CD14-positive monocyte (primary cell): ENCODE results near the gene BRMS1L. TPM values are rescaled to one million over a fixed set of nuclear protein-coding genes. Genes with fewer than 3 reads are reported as not detected.

Experiments
- DNase-seq, 3 donors: peaks; one replicate each; pipeline ENCODE4 v3.0.0-alpha.2; 2011 to 2022
- H2AFZ ChIP-seq: 2 replicates; pipeline ENCODE4 v1.6.0; 2012; ENCODE audit warnings: mild to moderate bottlenecking, low read depth, low read length, inconsistent platforms; ENCODE audit not compliant: insufficient read depth, poor library complexity, severe bottlenecking
- H3K27ac ChIP-seq, 2 donors: 1 replicate in 1 of 2; 2 replicates in 1 of 2; pipeline ENCODE4 v1.5.1; 2012 to 2013; ENCODE audit warnings: low read length in 2 of 2, control low read depth in 1 of 2, inconsistent platforms in 1 of 2, low read depth in 1 of 2, mild to moderate bottlenecking in 1 of 2
- H3K27me3 ChIP-seq, 2 donors: one replicate each; pipeline versions ENCODE4 v1.6.0 to v1.6.1; 2011 to 2013; ENCODE audit warnings: low read length in 2 of 2; ENCODE audit not compliant: control insufficient read depth in 2 of 2, insufficient read depth in 2 of 2
- H3K36me3 ChIP-seq, 2 donors: replicated peaks in 1 of 2; 1 replicate in 1 of 2; 2 replicates in 1 of 2; pipeline versions ENCODE4 v1.5.1 to v1.6.1; 2012 to 2013; ENCODE audit warnings: low read length in 2 of 2, control low read depth in 1 of 2, inconsistent platforms in 1 of 2, mild to moderate bottlenecking in 1 of 2; ENCODE audit not compliant: insufficient read depth in 2 of 2, control insufficient read depth in 1 of 2
- H3K4me1 ChIP-seq, 2 donors: 1 replicate in 1 of 2; 2 replicates in 1 of 2; pipeline versions ENCODE4 v1.5.1 to v1.6.1; 2012 to 2013; ENCODE audit warnings: low read length in 2 of 2, control low read depth in 1 of 2, inconsistent platforms in 1 of 2, mild to moderate bottlenecking in 1 of 2, moderate library complexity in 1 of 2; ENCODE audit not compliant: insufficient read depth in 2 of 2, control insufficient read depth in 1 of 2
- H3K4me2 ChIP-seq: replicated peaks from 2 replicates; pipeline ENCODE3; 2012; ENCODE audit warnings: low read length, moderate library complexity, mild to moderate bottlenecking; ENCODE audit not compliant: poor library complexity, severe bottlenecking; ENCODE audit errors: extremely low read depth
- H3K4me3 ChIP-seq, 3 experiments: fragments of 200-600 bp in 1 of 3; sonication (generic) in 1 of 3; replicated peaks in 1 of 3; 1 replicate in 2 of 3; 2 replicates in 1 of 3; pipeline ENCODE4 v1.5.1; 2011 to 2013; ENCODE audit warnings: low read length in 3 of 3, mild to moderate bottlenecking in 3 of 3, control low read depth in 2 of 3, low read depth in 2 of 3, inconsistent platforms in 1 of 3, moderate library complexity in 1 of 3
- H3K79me2 ChIP-seq: 2 replicates; pipeline ENCODE4 v1.6.0; 2012; ENCODE audit warnings: mild to moderate bottlenecking, control low read depth, inconsistent platforms, low read length, moderate library complexity; ENCODE audit not compliant: insufficient read depth
- H3K9ac ChIP-seq: 2 replicates; pipeline ENCODE4 v1.6.0; 2017; ENCODE audit warnings: low read length, mild to moderate bottlenecking; ENCODE audit not compliant: insufficient read depth, poor library complexity, severe bottlenecking
- H3K9me3 ChIP-seq, 2 donors: replicated peaks in 1 of 2; 1 replicate in 1 of 2; 2 replicates in 1 of 2; pipeline versions ENCODE4 v1.5.1 to v1.6.1; 2012 to 2013; ENCODE audit warnings: low read length in 2 of 2, control low read depth in 1 of 2; ENCODE audit not compliant: control insufficient read depth in 1 of 2, insufficient read depth in 1 of 2
- H4K20me1 ChIP-seq: 2 replicates; pipeline ENCODE4 v1.6.0; 2012; ENCODE audit warnings: mild to moderate bottlenecking, low read length, control low read depth, moderate library complexity; ENCODE audit not compliant: insufficient read depth
- H3K27ac Mint-ChIP-seq, 7 donors: one replicate each; pipeline ENCODE4 v1.8.0; 2020; ENCODE audit warnings: mild to moderate bottlenecking in 7 of 7, mixed read lengths in 7 of 7, moderate library complexity in 6 of 7, inconsistent platforms in 2 of 7
- H3K27me3 Mint-ChIP-seq, 3 donors: one replicate each; pipeline ENCODE4 v1.8.0; 2021 to 2022; ENCODE audit warnings: low read depth in 3 of 3, mild to moderate bottlenecking in 3 of 3, mixed read lengths in 3 of 3, moderate library complexity in 3 of 3, inconsistent platforms in 1 of 3
- H3K36me3 Mint-ChIP-seq, 2 donors: one replicate each; pipeline ENCODE4 v1.8.0; 2020; ENCODE audit warnings: mixed read lengths in 2 of 2, inconsistent platforms in 1 of 2, mild to moderate bottlenecking in 1 of 2
- H3K4me1 Mint-ChIP-seq: one replicate; pipeline ENCODE4 v1.8.0; 2020; ENCODE audit warnings: mild to moderate bottlenecking, mixed read lengths
- H3K4me3 Mint-ChIP-seq, 2 donors: one replicate each; pipeline ENCODE4 v1.8.0; 2020; ENCODE audit warnings: mild to moderate bottlenecking in 2 of 2, mixed read lengths in 2 of 2, moderate library complexity in 1 of 2
- H3K9me3 Mint-ChIP-seq, 7 donors: one replicate each; pipeline ENCODE4 v1.8.0; 2020 to 2022; ENCODE audit warnings: mixed read lengths in 7 of 7, mild to moderate bottlenecking in 6 of 7, moderate library complexity in 6 of 7, inconsistent platforms in 2 of 7
- WGBS: methylation state at CpG from one replicate; pipeline ENCODE4 v1.1.5; 2013; ENCODE audit warnings: missing lambda C conversion rate; ENCODE audit not compliant: insufficient coverage; 5-methylcytosine and 5-hydroxymethylcytosine counted together
- intact Hi-C, 2 donors: fragments of 100-400 bp; cut with micrococcal nuclease; formaldehyde crosslinking; loops; one replicate each; pipeline versions ENCODE4 v1.15.0 to v1.15.1; 2023
- polyA plus RNA-seq, 3 donors: library from polyadenylated mRNA; depleted of rRNA in 1 of 3; unstranded in 2 of 3; stranded (reverse) in 1 of 3; fragments of 300-500 nt in 2 of 3; fragments of >200 nt in 1 of 3; fragmentation: Illumina TruSeq in 2 of 3; gene quantifications; 1 replicate in 2 of 3; 2 replicates in 1 of 3; pipeline ENCODE4 v1.2.3, GENCODE V29; 2012 to 2021
- TF ChIP-seq, protein P1 (sequence below): fragments of 200-600 bp; IDR thresholded peaks from one replicate; pipeline ENCODE4 v1.8.0; 2022; ENCODE audit warnings: antibody characterized with exemption, mild to moderate bottlenecking

The BRMS1L gene
- polyA plus RNA-seq, 3 donors: 0.86 to 2.1 (median 1.7) TPM

DNA sequence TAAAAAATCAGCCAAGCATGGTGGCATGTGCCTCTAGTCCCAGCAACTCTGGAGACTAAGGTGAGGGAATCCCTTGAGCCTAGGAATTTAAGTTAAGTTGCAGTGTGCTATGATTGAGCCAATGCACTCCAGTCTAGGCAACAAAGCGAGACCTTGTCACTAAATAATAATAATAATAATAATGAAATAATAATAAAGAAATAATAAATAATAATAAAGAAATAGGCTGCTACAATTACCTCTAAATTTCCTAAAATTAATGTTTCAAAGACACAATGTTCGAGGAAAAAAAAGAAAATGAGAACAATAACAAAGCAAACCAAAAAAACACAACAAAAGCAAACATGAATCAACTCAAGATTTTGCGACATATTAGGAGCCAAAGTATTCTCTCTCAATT, 46.8 kb upstream of the BRMS1L start:
- H3K79me2 ChIP-seq: no peaks in the 10 kb centered on the region
- no peaks in the 10 kb centered on the region for H3K36me3 ChIP-seq
- H3K36me3 Mint-ChIP-seq: peaks cover 0 to 5% of the 10 kb centered on the region in 2 donors
- intact Hi-C loops: no loop called here
- H3K9me3 Mint-ChIP-seq: peaks cover 4 to 19% (median 10%) of the 10 kb centered on the region in 7 donors
- H3K4me2 ChIP-seq: no peak overlapping the region
- no peak overlapping the region for H3K4me3 Mint-ChIP-seq
- H3K4me1 ChIP-seq: no peaks in the 10 kb centered on the region
- H3K4me3 ChIP-seq: no peak overlapping the region
- no peak overlapping the region for H2AFZ ChIP-seq
- H3K9me3 ChIP-seq: peaks cover 0 to 13% of the 10 kb centered on the region in 2 donors
- no peak overlapping the region for H3K27ac Mint-ChIP-seq
- no peaks in the 10 kb centered on the region for H3K27me3 ChIP-seq
- peaks cover under 1% of the 10 kb centered on the region for H3K4me1 Mint-ChIP-seq
- DNase-seq: no peak
- WGBS: 100% methylated on average over 1 of the region's 3 CpGs
- TF ChIP-seq, protein P1, sequence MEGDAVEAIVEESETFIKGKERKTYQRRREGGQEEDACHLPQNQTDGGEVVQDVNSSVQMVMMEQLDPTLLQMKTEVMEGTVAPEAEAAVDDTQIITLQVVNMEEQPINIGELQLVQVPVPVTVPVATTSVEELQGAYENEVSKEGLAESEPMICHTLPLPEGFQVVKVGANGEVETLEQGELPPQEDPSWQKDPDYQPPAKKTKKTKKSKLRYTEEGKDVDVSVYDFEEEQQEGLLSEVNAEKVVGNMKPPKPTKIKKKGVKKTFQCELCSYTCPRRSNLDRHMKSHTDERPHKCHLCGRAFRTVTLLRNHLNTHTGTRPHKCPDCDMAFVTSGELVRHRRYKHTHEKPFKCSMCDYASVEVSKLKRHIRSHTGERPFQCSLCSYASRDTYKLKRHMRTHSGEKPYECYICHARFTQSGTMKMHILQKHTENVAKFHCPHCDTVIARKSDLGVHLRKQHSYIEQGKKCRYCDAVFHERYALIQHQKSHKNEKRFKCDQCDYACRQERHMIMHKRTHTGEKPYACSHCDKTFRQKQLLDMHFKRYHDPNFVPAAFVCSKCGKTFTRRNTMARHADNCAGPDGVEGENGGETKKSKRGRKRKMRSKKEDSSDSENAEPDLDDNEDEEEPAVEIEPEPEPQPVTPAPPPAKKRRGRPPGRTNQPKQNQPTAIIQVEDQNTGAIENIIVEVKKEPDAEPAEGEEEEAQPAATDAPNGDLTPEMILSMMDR: no peak
- H3K27ac ChIP-seq: no peak overlapping the region
- H3K9ac ChIP-seq: no peak overlapping the region
- peaks cover 0 to under 1% (median 0%) of the 10 kb centered on the region in 3 donors for H3K27me3 Mint-ChIP-seq
- H4K20me1 ChIP-seq: peaks cover 3% of the 10 kb centered on the region

DNA sequence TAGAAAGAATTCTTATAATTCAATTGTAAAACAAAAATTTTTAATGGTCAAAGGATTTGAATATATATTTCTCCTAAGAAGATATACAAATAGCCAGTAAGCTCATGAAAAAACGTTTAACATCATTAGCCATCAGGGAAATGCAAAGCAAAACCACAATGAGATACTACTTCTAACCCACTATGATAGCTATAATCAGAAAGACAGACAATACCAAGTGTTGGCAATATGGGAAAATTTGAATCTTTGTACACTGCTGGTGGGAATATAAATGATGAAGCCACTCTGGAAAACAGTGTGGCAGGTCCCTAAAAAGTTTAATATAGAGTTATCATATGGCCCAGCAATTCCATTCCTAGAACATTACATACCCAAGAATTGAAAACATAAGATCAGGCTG, 42.4 kb upstream of the BRMS1L start:
- peaks cover 0 to 2% of the 10 kb centered on the region in 2 donors for H3K36me3 Mint-ChIP-seq
- H3K79me2 ChIP-seq: no peaks in the 10 kb centered on the region

More for the DNA sequence above, 42.4 kb upstream of the BRMS1L start:
- Histone ChIP-seq H3K27me3 (no peaks in the 10 kb centered on the region), H3K36me3 (no peaks in the 10 kb centered on the region), H2AFZ (no peak overlapping the region), H3K4me2 (no peak overlapping the region), H3K27ac (no peak overlapping the region), H3K9me3 (peaks cover 0 to 13% of the 10 kb centered on the region in 2 donors), H3K9ac (no peak overlapping the region), H3K4me3 (no peak overlapping the region), H4K20me1 (peaks cover 6% of the 10 kb centered on the region), H3K4me1 (no peaks in the 10 kb centered on the region)
- peaks cover 0 to 4% (median 0%) of the 10 kb centered on the region in 3 donors for H3K27me3 Mint-ChIP-seq
- DNase-seq: no peak
- H3K9me3 Mint-ChIP-seq: peaks cover 4 to 19% (median 10%) of the 10 kb centered on the region in 7 donors
- TF ChIP-seq, protein P1: no peak
- peaks cover 2% of the 10 kb centered on the region for H3K4me1 Mint-ChIP-seq
- WGBS: no CpG with 5 or more reads among the region's 1 CpG
- intact Hi-C loops: no loop called here
- H3K27ac Mint-ChIP-seq: no peak overlapping the region
- no peak overlapping the region for H3K4me3 Mint-ChIP-seq
